T-cell (primary cell): ENCODE measurements around the gene C19orf38. TPM values are rescaled to one million over a fixed set of nuclear protein-coding genes. Genes with fewer than 3 reads are reported as not detected.
A peak's percentile ranks its signal among the peaks of the same experiment; 100 is the strongest.

Experiments used
- ATAC-seq, 4 experiments: fragments of 200-7000 bp in 3 of 4; fragments of 150-1000 bp in 1 of 4; cut with Tn5 transposase; replicated peaks in 1 of 4; 1 replicate in 3 of 4; 2 replicates in 1 of 4; pipeline ENCODE4 v1.10.0; 2021; ENCODE audit warnings: moderate library complexity in 3 of 4, mild to moderate bottlenecking in 2 of 4, moderate number of reproducible peaks in 1 of 4
- CTCF ChIA-PET, 2 donors: fragments of 300-600 bp; sonication (Branson Sonifier 250); formaldehyde crosslinking; loops; one replicate each; lab custom pipeline; 2022; ENCODE audit warnings: antibody characterized with exemption in 2 of 2; lab: Charles Lee
- POLR2A ChIA-PET, 2 donors: fragments of 300-600 bp; sonication (Branson Sonifier 250); formaldehyde crosslinking; loops; one replicate each; lab custom pipeline; 2022; ENCODE audit warnings: antibody characterized with exemption in 2 of 2; lab: Charles Lee
- DNase-seq, 35 experiments: peaks; one replicate each; pipeline versions ENCODE4 v3.0.0 to v3.0.0-alpha.2; 2013 to 2023
- H3K27ac ChIP-seq: one replicate; pipeline ENCODE4 v1.5.1; 2013; ENCODE audit warnings: low read length
- H3K27me3 ChIP-seq, 2 experiments: replicated peaks in 1 of 2; 1 replicate in 1 of 2; 2 replicates in 1 of 2; pipeline versions ENCODE4 v1.6.1 to v1.7.0; 2013; ENCODE audit warnings: low read length in 1 of 2, mixed read lengths in 1 of 2; ENCODE audit not compliant: control insufficient read depth in 2 of 2, insufficient read depth in 2 of 2; ENCODE audit errors: extremely low read depth in 1 of 2
- H3K36me3 ChIP-seq, 2 donors: 1 replicate in 1 of 2; 2 replicates in 1 of 2; pipeline versions ENCODE4 v1.6.1 to v1.7.0; 2013; ENCODE audit warnings: low read length in 1 of 2; ENCODE audit not compliant: control insufficient read depth in 2 of 2, insufficient read depth in 1 of 2; ENCODE audit errors: extremely low read depth in 1 of 2
- H3K4me1 ChIP-seq, 2 experiments: 1 replicate in 1 of 2; 2 replicates in 1 of 2; pipeline versions ENCODE4 v1.6.1 to v1.7.0; 2013; ENCODE audit warnings: low read length in 2 of 2, mixed read lengths in 1 of 2; ENCODE audit not compliant: insufficient read depth in 2 of 2, control insufficient read depth in 1 of 2; ENCODE audit errors: extremely low read depth in 1 of 2
- H3K4me3 ChIP-seq, 2 donors: 1 replicate in 1 of 2; 2 replicates in 1 of 2; pipeline versions ENCODE4 v1.5.1 to v1.7.0; 2013; ENCODE audit warnings: mild to moderate bottlenecking in 2 of 2, low read length in 1 of 2, moderate library complexity in 1 of 2; ENCODE audit not compliant: control insufficient read depth in 1 of 2; ENCODE audit errors: extremely low read depth in 1 of 2
- H3K9me3 ChIP-seq: 2 replicates; pipeline ENCODE4 v1.7.0; 2013
- H3K27ac Mint-ChIP-seq, 2 donors: one replicate each; pipeline ENCODE4 v1.8.0; 2020 to 2021; ENCODE audit warnings: mild to moderate bottlenecking in 2 of 2, mixed read lengths in 2 of 2
- H3K27me3 Mint-ChIP-seq, 2 donors: one replicate each; pipeline ENCODE4 v1.8.0; 2021 to 2022; ENCODE audit warnings: mixed read lengths in 2 of 2
- H3K36me3 Mint-ChIP-seq: one replicate; pipeline ENCODE4 v1.8.0; 2021; ENCODE audit warnings: mixed read lengths
- H3K4me1 Mint-ChIP-seq, 3 donors: one replicate each; pipeline ENCODE4 v1.8.0; 2020 to 2022; ENCODE audit warnings: mixed read lengths in 3 of 3, mild to moderate bottlenecking in 1 of 3
- H3K4me3 Mint-ChIP-seq, 3 donors: one replicate each; pipeline ENCODE4 v1.8.0; 2020 to 2022; ENCODE audit warnings: mild to moderate bottlenecking in 3 of 3, mixed read lengths in 3 of 3, moderate library complexity in 3 of 3
- H3K9me3 Mint-ChIP-seq, 3 donors: one replicate each; pipeline ENCODE4 v1.8.0; 2020 to 2022; ENCODE audit warnings: mixed read lengths in 3 of 3
- WGBS: methylation state at CpG from one replicate; pipeline ENCODE4 v1.1.5; 2013; ENCODE audit warnings: missing lambda C conversion rate; ENCODE audit not compliant: insufficient coverage; 5-methylcytosine and 5-hydroxymethylcytosine counted together
- total RNA-seq, 35 experiments: library from RNA in 6 of 35; stranded (reverse) in 6 of 35; fragments of 120-200 nt in 1 of 35; gene quantifications; one replicate each; pipeline versions ENCODE4 v1.2.1 to v1.2.4 and lab custom pipeline; 2013 to 2026

C19orf38 gene
- total RNA-seq, 5 donors from 2014 or later (not counting 1 experiment from before 2014, with no cell fraction given): 0.51 to 1.8 (median 1.0) TPM

DNA sequence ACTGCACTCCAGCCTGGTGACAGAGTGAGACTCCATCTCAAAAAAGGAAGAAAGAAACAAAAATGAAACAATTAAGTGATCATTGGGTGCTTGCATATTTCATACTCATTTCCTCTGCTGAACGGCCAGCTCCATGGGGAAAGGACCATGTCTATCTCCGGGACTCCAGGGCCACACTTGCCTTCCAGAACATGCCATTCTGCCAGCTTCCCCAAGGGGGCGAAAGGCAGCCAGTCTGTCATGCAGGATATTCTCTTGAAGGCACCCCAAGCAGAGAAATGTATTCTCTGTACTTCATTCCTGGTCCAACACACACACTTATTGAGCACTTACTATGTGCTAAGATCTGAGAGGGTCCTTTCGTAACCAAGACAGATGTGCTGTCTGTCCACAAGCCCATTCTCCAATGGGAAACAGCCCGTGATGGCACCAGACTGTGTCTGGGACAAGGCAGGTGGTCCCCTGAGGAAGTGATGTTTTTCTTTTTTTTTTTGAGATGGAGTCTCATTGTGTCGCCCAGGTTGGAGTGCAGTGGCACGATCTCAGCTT lies 13.0 kb downstream of the C19orf38 start:
- H3K9me3 Mint-ChIP-seq: no peaks in the 10 kb centered on the region
- Histone ChIP-seq H3K36me3 (no peaks in the 10 kb centered on the region), H3K4me3 (no peak overlapping the region), H3K9me3 (no peaks in the 10 kb centered on the region), H3K4me1 (peaks cover 0 to 10% of the 10 kb centered on the region in 2 experiments), H3K27me3 (no peaks in the 10 kb centered on the region), H3K27ac (no peak overlapping the region)
- peaks cover 10 to 17% (median 13%) of the 10 kb centered on the region in 3 donors for H3K4me1 Mint-ChIP-seq
- CTCF ChIA-PET: interaction anchor here in 1 of 2 donors (0.6 to 0.7 kb wide), 2 partner anchors 117 to 697 kb away, joined by 3 read pairs; no protein-coding TSS in a partner anchor
- no peaks in the 10 kb centered on the region for H3K36me3 Mint-ChIP-seq
- no peak overlapping the region for H3K27ac Mint-ChIP-seq
- no peaks in the 10 kb centered on the region for H3K27me3 Mint-ChIP-seq
- no peak overlapping the region for H3K4me3 Mint-ChIP-seq
- DNase-seq (peak in 13 of 35 experiments; percentile 15 to 51 (median 24)), ATAC-seq (no peak)
- POLR2A ChIA-PET: interaction anchor here in 1 of 2 donors (0.5 kb wide), 1 partner anchor 357 kb away, joined by 6 read pairs; no protein-coding TSS in a partner anchor
- WGBS: 75% methylated on average over 3 of the region's 7 CpGs

DNA sequence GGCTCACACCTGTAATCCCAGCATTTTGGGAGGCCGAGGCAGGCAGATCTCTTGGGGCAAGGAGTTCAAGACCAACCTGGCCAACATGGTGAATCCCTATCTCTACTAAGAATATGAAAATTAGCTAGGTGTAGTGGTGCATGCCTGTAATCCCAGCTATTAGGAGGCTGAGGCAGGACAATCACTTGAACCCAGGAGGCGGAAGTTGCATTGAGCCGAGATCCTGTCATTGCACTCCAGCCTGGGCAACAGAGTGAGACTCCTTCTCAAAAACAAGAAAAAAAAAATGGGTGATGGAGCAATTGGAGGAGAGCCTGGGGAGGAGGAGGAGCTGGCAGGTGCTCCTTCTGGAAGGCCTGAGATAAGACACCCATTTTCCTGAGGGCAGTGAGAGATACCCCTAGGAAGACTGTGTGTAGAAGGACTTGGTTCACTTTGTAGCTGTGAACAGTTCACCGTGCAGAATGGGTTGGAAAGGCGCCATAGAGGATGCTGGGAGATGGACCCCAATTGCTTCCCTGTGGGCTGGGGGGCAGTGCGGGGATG lies 14.4 kb downstream of the C19orf38 start:
- H3K27ac ChIP-seq: no peak overlapping the region
- Mint-ChIP-seq H3K4me3 (no peak overlapping the region), H3K9me3 (no peaks in the 10 kb centered on the region), H3K36me3 (no peaks in the 10 kb centered on the region), H3K4me1 (peaks cover 10 to 17% (median 13%) of the 10 kb centered on the region in 3 donors), H3K27ac (no peak overlapping the region), H3K27me3 (no peaks in the 10 kb centered on the region)
- CTCF ChIA-PET: interaction anchor here (0.5 to 1.1 kb wide), 4 partner anchors 27 to 541 kb away, joined by 3 to 6 read pairs (median 4); partner anchors contain the start of gene TMED1 (in 1 of the 2)
- peaks cover 0 to 10% of the 10 kb centered on the region in 2 experiments for H3K4me1 ChIP-seq
- ATAC-seq (no peak), DNase-seq (no peak)
- 93% methylated on average over 4 of the region's 6 CpGs for WGBS
- H3K9me3 ChIP-seq: no peaks in the 10 kb centered on the region
- no peaks in the 10 kb centered on the region for H3K36me3 ChIP-seq
- H3K4me3 ChIP-seq: no peak overlapping the region
- POLR2A ChIA-PET: interaction anchor here in 1 of 2 donors (0.7 kb wide), 1 partner anchor 642 kb away, joined by 3 read pairs; no protein-coding TSS in a partner anchor
- H3K27me3 ChIP-seq: no peaks in the 10 kb centered on the region

DNA sequence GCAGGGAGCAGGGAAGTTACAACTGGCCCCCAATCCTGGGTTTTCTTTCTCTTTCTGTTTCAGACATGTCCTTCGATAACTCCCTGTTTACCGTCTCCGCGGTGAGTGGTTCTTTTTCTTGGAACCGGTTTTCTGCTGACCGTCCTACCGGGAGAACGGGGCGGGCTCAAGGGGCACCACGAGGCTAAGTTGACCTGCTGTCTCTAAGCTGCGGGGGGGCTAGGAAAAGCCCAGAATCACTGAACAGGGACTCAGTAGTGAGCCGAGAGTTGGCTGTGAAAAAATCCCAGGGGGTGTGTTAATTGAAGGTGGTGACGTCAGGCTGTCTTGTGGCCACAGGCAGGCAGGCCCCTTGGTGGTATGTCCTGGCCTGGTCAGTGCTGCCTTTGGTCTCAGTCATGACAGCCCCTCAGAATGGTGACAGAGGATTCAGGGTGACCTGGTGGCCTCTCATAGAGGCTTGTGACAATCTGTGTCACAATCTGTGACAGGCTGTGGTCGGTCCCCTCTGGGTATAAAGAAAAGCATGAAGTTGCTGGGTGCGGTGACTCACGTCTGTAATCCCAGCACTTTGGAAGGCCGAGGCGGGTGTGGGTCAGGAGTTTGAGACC lies 15.0 kb downstream of the C19orf38 start:
- Mint-ChIP-seq H3K27me3 (no peaks in the 10 kb centered on the region), H3K9me3 (no peaks in the 10 kb centered on the region), H3K4me3 (no peak overlapping the region), H3K36me3 (no peaks in the 10 kb centered on the region), H3K4me1 (peaks cover 12 to 17% (median 17%) of the 10 kb centered on the region in 3 donors), H3K27ac (no peak overlapping the region)
- CTCF ChIA-PET: interaction anchor here in 1 of 2 donors (0.5 to 1.6 kb wide), 2 partner anchors 27 to 540 kb away, joined by 3 to 31 read pairs; partner anchors contain the start of gene TMED1
- 95% methylated on average over 12 of the region's 18 CpGs for WGBS
- ATAC-seq: no peak
- POLR2A ChIA-PET: no interaction called here
- Histone ChIP-seq H3K4me3 (no peak overlapping the region), H3K27me3 (no peaks in the 10 kb centered on the region), H3K4me1 (peaks cover 0 to 10% of the 10 kb centered on the region in 2 experiments), H3K27ac (no peak overlapping the region), H3K9me3 (no peaks in the 10 kb centered on the region), H3K36me3 (no peaks in the 10 kb centered on the region)
- DNase-seq: no peak

DNA sequence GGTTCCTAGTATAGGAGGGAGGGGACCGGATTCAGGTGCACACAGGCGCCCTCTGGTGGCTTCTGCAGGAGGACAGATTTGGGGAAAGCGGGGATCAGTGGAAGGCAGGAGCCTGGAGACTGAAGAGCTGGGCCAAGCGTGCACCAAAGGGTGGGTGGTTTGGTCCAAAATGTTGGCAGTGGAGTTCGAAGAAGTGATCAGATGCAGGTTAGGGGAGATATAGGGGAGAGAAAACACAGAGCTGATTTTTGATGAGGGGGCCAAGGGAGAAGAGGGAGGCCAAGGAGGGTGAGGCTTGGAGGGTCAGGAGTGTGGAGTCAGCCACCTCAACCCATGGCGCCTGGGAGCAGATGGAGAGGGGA lies 16.3 kb downstream of the C19orf38 start:
- POLR2A ChIA-PET: interaction anchor here (0.6 to 0.7 kb wide), 4 partner anchors 15 to 497 kb away, joined by 3 to 5 read pairs (median 3); partner anchors contain the start of gene DNM2 (in 1 of the 2)

DNA sequence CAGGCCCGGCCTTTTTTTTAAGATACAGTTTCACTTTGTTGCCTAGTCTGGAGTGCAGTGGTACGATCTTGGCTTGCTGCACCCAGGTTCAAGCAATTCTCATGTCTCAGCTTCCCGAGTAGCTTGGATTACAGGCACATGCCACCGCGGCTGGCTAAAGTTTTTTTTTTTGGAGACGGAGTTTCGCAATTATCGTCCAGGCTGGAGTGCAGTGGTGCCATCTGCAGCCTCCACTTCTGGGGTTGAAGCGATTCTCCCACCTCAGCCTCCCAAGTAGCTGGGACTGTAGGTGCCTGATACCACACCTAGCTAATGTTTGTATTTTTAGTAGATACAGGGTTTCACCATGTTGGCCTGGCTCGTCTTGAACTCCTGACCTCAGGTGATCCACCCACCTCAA lies 18.3 kb downstream of the C19orf38 start:
- ATAC-seq (no peak), DNase-seq (no peak)
- CTCF ChIA-PET: interaction anchor here in 1 of 2 donors (0.7 to 1.0 kb wide), 2 partner anchors 12 to 152 kb away, joined by 3 read pairs; no protein-coding TSS in a partner anchor
- POLR2A ChIA-PET: interaction anchor here in 1 of 2 donors (0.7 kb wide), 2 partner anchors 28 to 277 kb away, joined by 3 to 11 read pairs; no protein-coding TSS in a partner anchor
- Mint-ChIP-seq H3K4me1 (peaks cover 16 to 26% (median 24%) of the 10 kb centered on the region in 3 donors), H3K27ac (no peak overlapping the region), H3K4me3 (no peak overlapping the region), H3K9me3 (no peaks in the 10 kb centered on the region), H3K36me3 (no peaks in the 10 kb centered on the region), H3K27me3 (no peaks in the 10 kb centered on the region)
- WGBS: 96% methylated on average over 5 of the region's 10 CpGs
- Histone ChIP-seq H3K36me3 (no peaks in the 10 kb centered on the region), H3K4me1 (peaks cover 3 to 17% of the 10 kb centered on the region in 2 experiments), H3K27me3 (no peaks in the 10 kb centered on the region), H3K9me3 (no peaks in the 10 kb centered on the region), H3K27ac (no peak overlapping the region), H3K4me3 (no peak overlapping the region)

More for the DNA sequence above, 16.3 kb downstream of the C19orf38 start:
- ATAC-seq (peak; percentile 92 to 93 (median 92)), DNase-seq (peak; percentile 46 to 89 (median 72))
- no peaks in the 10 kb centered on the region for H3K9me3 Mint-ChIP-seq
- no peaks in the 10 kb centered on the region for H3K36me3 ChIP-seq
- no peaks in the 10 kb centered on the region for H3K9me3 ChIP-seq
- 9% methylated on average over 6 of the region's 6 CpGs for WGBS
- H3K4me1 Mint-ChIP-seq: peaks cover 12 to 20% (median 17%) of the 10 kb centered on the region in 3 donors
- H3K4me3 Mint-ChIP-seq: no peak overlapping the region
- peaks cover 0 to 10% of the 10 kb centered on the region in 2 experiments for H3K4me1 ChIP-seq
- no peaks in the 10 kb centered on the region for H3K36me3 Mint-ChIP-seq
- H3K4me3 ChIP-seq: no peak overlapping the region
- H3K27me3 Mint-ChIP-seq: no peaks in the 10 kb centered on the region
- CTCF ChIA-PET: interaction anchor here (0.5 to 1.6 kb wide), 9 partner anchors 9 to 1542 kb away, joined by 3 to 31 read pairs (median 4); partner anchors contain the start of genes DNM2 (in 1 of the 2) and TMED1 (in 1 of the 2)
- H3K27me3 ChIP-seq: no peaks in the 10 kb centered on the region
- peak overlapping the region in 1 of 2 donors; percentile 66 for H3K27ac Mint-ChIP-seq
- H3K27ac ChIP-seq: no peak overlapping the region
